Stimulated activated CD8-positive, alpha-beta memory T cell treated with anti-CD3 and anti-CD28 coated beads, Interleukin-4, amount 100 ng/mL, for 48 hours (primary cell): ENCODE results near the gene ELFN2.

Source experiments
- DNase-seq: peaks from one replicate; pipeline ENCODE4 v3.0.0-alpha.2; 2020

Gene ELFN2

GRCh38 chr22:37379085-37379484 is 48.2 kb downstream of the ELFN2 start:
- DNase-seq = no peak

- no peak for DNase-seq
Observed at GRCh38 chr22:37378642-37379058, 48.6 kb downstream of the ELFN2 start.

- DNase-seq = no peak
Observed at GRCh38 chr22:37377927-37378326, 49.4 kb downstream of the ELFN2 start.

GRCh38 chr22:37377138-37377537 is 50.1 kb downstream of the ELFN2 start:
- no peak for DNase-seq

- no peak for DNase-seq
Observed at GRCh38 chr22:37376643-37377042, 50.6 kb downstream of the ELFN2 start.

- DNase-seq = no peak
Observed at GRCh38 chr22:37375801-37376200, 51.5 kb downstream of the ELFN2 start.

GRCh38 chr22:37374571-37374970 is 52.7 kb downstream of the ELFN2 start:
- DNase-seq = no peak

- no peak for DNase-seq
Observed at GRCh38 chr22:37373451-37373850, 53.8 kb downstream of the ELFN2 start.

GRCh38 chr22:37371911-37372310 is 55.4 kb downstream of the ELFN2 start:
- no peak for DNase-seq

GRCh38 chr22:37371491-37371890 is 55.8 kb downstream of the ELFN2 start:
- DNase-seq = no peak

- no peak for DNase-seq
Observed at GRCh38 chr22:37370306-37370979, 56.8 kb downstream of the ELFN2 start.

- no peak for DNase-seq
Observed at GRCh38 chr22:37369483-37369882, 57.8 kb downstream of the ELFN2 start.

GRCh38 chr22:37368058-37368457 is 59.2 kb downstream of the ELFN2 start:
- DNase-seq = no peak

- DNase-seq = no peak
Observed at GRCh38 chr22:37366601-37367000, 60.7 kb downstream of the ELFN2 start.

GRCh38 chr22:37365950-37366349 is 61.3 kb downstream of the ELFN2 start:
- no peak for DNase-seq

GRCh38 chr22:37363261-37363992 is 63.9 kb downstream of the ELFN2 start:
- no peak for DNase-seq

GRCh38 chr22:37362621-37363020 is 64.7 kb downstream of the ELFN2 start:
- no peak for DNase-seq

GRCh38 chr22:37358917-37359316 is 68.4 kb downstream of the ELFN2 start:
- DNase-seq = no peak

- no peak for DNase-seq
Observed at GRCh38 chr22:37358386-37358785, 68.9 kb downstream of the ELFN2 start.

GRCh38 chr22:37357446-37358075 is 69.7 kb downstream of the ELFN2 start:
- no peak for DNase-seq

- DNase-seq = no peak
Observed at GRCh38 chr22:37356922-37357321, 70.4 kb downstream of the ELFN2 start.

- DNase-seq = no peak
Observed at GRCh38 chr22:37355174-37355573, 72.1 kb downstream of the ELFN2 start.

- no peak for DNase-seq
Observed at GRCh38 chr22:37354670-37355069, 72.6 kb downstream of the ELFN2 start.

- no peak for DNase-seq
Observed at GRCh38 chr22:37354261-37354660, 73.0 kb downstream of the ELFN2 start.
